A549 (cell line): ENCODE data around the gene TULP3.

Source experiments
- BHLHE40 ChIP-seq: IDR thresholded peaks from 2 replicates; pipeline ENCODE4 v1.6.1; 2012; ENCODE audit warnings: low read depth, low read length, inconsistent platforms
- CTCF ChIP-seq: fragments of >200 bp; sonication (Bioruptor Twin); formaldehyde crosslinking; IDR thresholded peaks from 3 replicates; pipeline ENCODE4 v1.5.1; 2016
- EHF ChIP-seq: fragments of 250-450 bp; sonication (Bioruptor Pico); IDR thresholded peaks from 2 replicates; pipeline ENCODE4 v1.5.0; 2020; ENCODE audit warnings: mild to moderate bottlenecking
- EP300 ChIP-seq, 2 experiments: fragments of >200 bp; sonication (Bioruptor Twin); formaldehyde crosslinking; IDR thresholded peaks; 2 replicates in 1 of 2; 3 replicates in 1 of 2; pipeline ENCODE4 v1.6.1; 2016 to 2017
- KDM1A ChIP-seq: fragments of 200-600 bp; sonication (generic); IDR thresholded peaks from 2 replicates; pipeline ENCODE4 v1.6.1; 2016; ENCODE audit warnings: low read depth, mild to moderate bottlenecking
- MYC ChIP-seq: IDR thresholded peaks from 2 replicates; pipeline ENCODE4 v1.6.1; 2012; ENCODE audit warnings: mild to moderate bottlenecking, inconsistent platforms, low read length, improper control_type of control experiment, borderline replicate concordance
- POLR2A ChIP-seq: IDR thresholded peaks from 2 replicates; pipeline ENCODE4 v1.6.1; 2012; ENCODE audit warnings: mild to moderate bottlenecking, low read length
- RAD21 ChIP-seq, 2 experiments: fragments of >200 bp in 1 of 2; sonication (Bioruptor Twin) in 1 of 2; formaldehyde crosslinking in 1 of 2; IDR thresholded peaks in 1 of 2; conservative IDR thresholded peaks in 1 of 2; 2 replicates in 1 of 2; 3 replicates in 1 of 2; pipeline ENCODE4 v1.6.1; 2012 to 2018; ENCODE audit warnings: inconsistent platforms in 1 of 2
- SMC3 ChIP-seq: fragments of >200 bp; sonication (Bioruptor Twin); formaldehyde crosslinking; IDR thresholded peaks from 3 replicates; pipeline ENCODE4 v1.6.1; 2018; ENCODE audit warnings: inconsistent platforms
- USF2 ChIP-seq: fragments of 450-650 bp; IDR thresholded peaks from 2 replicates; pipeline ENCODE4 v1.6.1; 2014; ENCODE audit warnings: antibody characterized with exemption

- TF ChIP-seq CTCF (no peak), RAD21 (conservative IDR thresholded peaks at IDR 0.05 in 1 of 2, IDR thresholded peaks at IDR 0.05 in 1 of 2) (no peak), POLR2A (no peak), EHF (CRISPR knock-in tag) (no peak), KDM1A (no peak), USF2 (no peak), EP300 (IDR thresholded peaks at IDR 0.05) (no peak), SMC3 (no peak), MYC (no peak), BHLHE40 (no peak)
Measured at GRCh38 chr12:2879853-2880252, 10.8 kb upstream of the TULP3 start.
